Measurements from ENCODE around the gene TSC1.
"Not testable (repeated sequence)": the region's sequence is repeated elsewhere in the genome, so short reads cannot be mapped to it uniquely, and the experiment has no call there.

The TSC1 gene

GRCh38 chr9:132978451-132979131 lies 34.2 kb upstream of the TSC1 start, which contains the start of gene GFI1B:
TSS of gene GFI1B (plus strand) at chr9:132978694. CDS start at chr9:132986679, 7,985 bp downstream.
- DNase-seq, result peak in 1 of 10 donors; percentile 54
- intact Hi-C loops (cut with DNase I), result no loop called here

- no peak for DNase-seq
- intact Hi-C loops (cut with DNase I), result no loop called here
Measured at GRCh38 chr9:132978112-132978450, 33.7 kb upstream of the TSC1 start.

DNA sequence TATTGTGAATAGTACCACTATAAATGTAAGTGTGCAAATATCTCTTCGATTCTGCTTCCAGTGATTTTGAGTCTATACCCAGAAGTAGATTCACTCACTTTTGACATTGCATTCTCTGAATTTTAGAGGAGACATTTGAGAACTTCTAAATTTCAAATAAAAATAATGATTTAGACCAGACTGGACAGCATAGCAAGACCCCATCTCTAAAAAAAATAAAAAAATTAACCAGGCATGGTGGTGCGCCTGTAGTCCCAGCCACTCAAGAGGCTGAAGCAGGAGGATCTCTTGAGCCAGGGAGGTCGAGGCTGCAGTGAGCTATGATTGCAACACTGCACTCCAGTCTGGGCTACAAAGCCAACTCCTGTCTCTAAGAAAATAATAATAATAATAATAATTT lies 32.2 kb upstream of the TSC1 start:
- DNase-seq, result no peak
- intact Hi-C loops (cut with DNase I), result no loop called here

- peak in 1 of 10 donors; percentile 58 for DNase-seq
- intact Hi-C loops (cut with DNase I), result no loop called here
Measured at GRCh38 chr9:132975961-132976360, 31.5 kb upstream of the TSC1 start.

DNA sequence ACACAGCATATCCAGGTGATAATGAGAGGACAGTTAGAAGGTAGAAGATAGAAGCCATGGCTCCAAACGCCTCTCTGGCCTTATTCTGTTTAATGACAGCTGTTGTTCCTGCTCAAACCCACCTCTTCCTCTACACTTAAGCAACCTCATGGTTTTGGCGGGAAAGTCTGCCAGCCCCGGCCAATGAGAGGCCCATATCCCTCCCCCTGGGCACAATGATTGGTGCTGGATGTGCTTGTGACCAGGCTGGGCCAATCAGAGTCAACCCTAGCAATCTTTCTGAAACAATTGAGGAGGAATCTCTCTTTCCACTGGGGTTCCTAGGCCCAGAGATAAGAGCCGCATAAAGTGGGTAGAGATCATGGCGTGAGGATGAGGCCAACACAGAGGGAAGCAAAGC lies 29.3 kb upstream of the TSC1 start:
- intact Hi-C loops (cut with DNase I), result no loop called here
- DNase-seq, result no peak

DNA sequence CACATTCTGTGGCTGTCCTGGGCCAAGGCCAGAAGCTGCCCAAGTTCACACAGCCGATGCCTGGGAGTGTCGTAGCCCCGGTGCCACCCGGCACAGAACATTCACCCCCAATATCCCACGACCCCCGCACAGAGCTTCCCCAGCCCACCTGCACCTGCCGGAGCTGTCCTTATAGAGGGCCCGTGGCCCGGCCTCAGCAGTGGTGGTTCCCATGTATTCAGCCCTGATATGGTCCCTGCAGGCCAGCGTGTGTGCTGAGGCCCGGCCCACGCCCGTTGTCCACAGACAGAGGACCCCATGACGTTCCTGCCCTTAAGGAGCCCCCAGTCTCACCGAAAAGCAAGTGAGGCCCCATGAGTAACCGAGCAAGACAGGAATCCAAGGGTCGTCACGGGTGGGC lies 28.8 kb upstream of the TSC1 start:
- peak in 1 of 10 donors; percentile 74 for DNase-seq
- intact Hi-C loops (cut with DNase I), result no loop called here

- intact Hi-C loops (cut with DNase I), result no loop called here
- DNase-seq, result no peak
Measured at GRCh38 chr9:132970324-132971062, 26.1 kb upstream of the TSC1 start.

DNA sequence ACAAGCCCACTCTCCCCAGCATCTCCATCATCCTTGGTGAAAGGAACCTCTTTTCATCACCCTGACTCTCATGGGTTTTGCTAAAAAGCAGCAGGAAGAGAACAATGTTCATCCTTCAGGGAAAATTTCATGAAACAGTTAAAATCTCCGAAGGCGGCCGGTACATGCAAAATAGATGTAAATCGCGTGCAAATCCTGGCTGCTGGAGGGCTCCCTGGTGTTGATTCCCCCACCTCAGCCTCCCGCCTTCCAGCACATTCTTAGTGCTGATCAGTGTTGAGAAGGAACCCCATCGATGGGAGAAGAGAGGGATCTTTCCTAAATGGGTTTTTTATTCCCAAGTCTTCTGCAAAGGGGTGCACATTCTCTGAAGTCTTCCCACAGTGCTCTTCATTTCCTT lies 25.4 kb upstream of the TSC1 start:
- intact Hi-C loops (cut with DNase I), result no loop called here
- no peak for DNase-seq

DNA sequence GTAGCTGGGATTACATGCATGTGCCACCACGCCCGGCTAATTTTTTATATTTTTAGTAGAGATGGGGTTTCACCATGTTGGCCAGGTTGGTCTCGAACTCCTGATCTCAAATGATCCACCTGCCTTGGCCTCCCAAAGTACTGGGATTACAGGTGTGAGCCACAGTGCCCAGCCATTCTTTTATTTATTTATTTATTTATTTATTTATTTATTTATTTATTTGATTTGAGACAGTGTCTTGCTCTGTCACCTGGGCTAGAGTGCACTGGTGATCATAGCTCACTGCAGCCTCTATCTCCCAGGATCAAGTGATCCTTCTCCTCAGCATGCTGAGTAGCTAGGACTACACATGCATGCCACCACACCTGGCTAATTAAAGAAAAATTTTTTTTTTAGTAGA lies 23.5 kb upstream of the TSC1 start:
- DNase-seq; intact Hi-C loops (cut with DNase I): not testable (repeated sequence)

DNA sequence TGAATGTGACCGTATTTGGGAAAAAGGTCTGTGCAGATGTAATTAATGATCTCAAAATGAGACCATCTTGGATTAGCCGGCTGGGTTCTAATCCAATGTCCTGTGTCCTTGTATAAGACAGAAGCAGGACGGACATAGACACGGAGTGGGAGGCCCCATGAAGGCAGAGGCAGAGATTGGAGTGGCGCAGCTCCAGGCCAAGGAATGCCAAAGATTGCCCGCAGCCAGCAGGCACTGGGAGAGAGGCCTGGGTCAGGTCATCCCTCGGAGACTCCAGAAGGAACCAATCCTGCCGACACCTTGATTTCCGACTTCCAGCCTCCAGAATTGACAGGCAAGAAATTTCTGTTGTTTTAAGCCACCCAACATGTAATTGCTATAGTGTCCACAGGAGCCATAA lies 21.1 kb upstream of the TSC1 start:
- intact Hi-C loops (cut with DNase I), result no loop called here
- DNase-seq, result no peak

DNA sequence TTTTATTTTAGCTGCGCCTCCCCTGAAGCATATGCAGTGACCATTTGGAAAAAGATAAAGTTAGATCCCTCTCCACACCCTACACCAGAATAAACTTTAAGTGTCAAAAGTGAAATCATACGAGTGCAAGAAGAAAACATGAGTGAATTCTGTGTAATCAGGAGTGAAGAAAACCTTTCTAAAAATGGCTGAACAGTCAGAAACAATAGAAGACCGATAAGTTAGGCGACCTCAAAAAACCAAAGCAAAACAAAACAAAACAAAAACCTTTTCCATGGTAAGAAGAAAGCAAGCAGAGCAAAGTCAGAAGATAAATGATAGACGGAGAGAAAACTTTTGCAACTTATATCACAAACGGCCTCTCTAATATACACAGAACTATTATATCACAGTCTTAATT lies 16.6 kb upstream of the TSC1 start:
- intact Hi-C loops (cut with DNase I), result no loop called here
- DNase-seq, result no peak

- DNase-seq, result no peak
- intact Hi-C loops (cut with DNase I), result no loop called here
Measured at GRCh38 chr9:132957805-132958204, 13.4 kb upstream of the TSC1 start.

DNA sequence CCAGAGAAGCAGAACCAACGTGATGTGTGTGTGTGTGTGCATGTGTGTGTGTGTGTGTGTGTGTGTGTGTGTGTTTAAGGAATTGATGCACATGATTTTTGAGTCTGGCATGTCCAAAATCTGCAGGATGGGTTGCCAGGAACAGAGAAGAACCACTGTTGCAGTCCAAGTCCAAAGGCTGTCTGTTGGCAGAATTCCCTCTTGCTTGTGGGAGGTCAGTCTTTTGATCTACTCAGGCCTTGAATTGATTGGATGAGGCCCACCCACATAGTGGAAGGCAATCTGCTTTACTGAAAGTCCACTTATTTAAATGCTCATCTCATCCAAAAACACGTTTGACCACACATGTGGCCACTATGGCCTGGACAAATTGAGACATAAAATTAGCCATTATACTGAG lies 11.4 kb upstream of the TSC1 start:
- no peak for DNase-seq
- intact Hi-C loops (cut with DNase I), result no loop called here

GRCh38 chr9:132955123-132955522 lies 10.7 kb upstream of the TSC1 start:
- DNase-seq, result no peak
- intact Hi-C loops (cut with DNase I), result no loop called here

- DNase-seq, result no peak
Measured at GRCh38 chr9:132949709-132950108, 5.3 kb upstream of the TSC1 start.

DNA sequence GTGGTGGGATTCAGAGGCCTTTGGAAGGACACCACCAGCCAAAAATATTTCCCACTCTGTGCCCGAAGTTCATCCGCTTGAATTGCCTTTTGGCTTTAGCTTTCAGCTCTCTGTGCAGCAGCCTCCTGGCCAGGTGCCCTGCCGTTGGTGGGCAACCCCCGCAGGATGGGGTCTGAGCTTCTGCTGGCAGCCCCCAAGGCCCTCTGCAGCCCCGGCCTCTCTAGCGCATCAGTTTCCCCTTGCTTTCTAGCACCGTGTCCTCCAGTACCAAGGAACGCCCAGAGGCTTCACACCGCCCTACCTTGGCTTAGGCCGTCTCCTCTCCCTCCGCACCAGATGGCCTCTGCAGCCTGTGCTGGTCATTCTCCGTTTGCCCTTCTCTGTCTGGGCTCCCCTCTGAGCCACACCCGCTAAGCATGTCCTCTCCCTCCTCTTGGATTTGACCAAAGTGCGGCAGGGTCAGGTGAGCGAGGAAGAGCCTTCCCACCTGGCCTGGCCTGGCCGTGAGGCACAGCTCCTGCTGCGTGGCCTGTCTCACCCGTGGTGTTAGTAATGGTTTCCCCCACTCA lies 4.2 kb upstream of the TSC1 start:
- intact Hi-C loops (cut with DNase I), result no loop called here
- DNase-seq, result no peak

More at GRCh38 chr9:132949709-132950108, 5.3 kb upstream of the TSC1 start:
- intact Hi-C loops (cut with DNase I), result no loop called here

- DNase-seq, result no peak
- intact Hi-C loops (cut with DNase I), result no loop called here
Measured at GRCh38 chr9:132947756-132948155, 3.3 kb upstream of the TSC1 start.

DNA sequence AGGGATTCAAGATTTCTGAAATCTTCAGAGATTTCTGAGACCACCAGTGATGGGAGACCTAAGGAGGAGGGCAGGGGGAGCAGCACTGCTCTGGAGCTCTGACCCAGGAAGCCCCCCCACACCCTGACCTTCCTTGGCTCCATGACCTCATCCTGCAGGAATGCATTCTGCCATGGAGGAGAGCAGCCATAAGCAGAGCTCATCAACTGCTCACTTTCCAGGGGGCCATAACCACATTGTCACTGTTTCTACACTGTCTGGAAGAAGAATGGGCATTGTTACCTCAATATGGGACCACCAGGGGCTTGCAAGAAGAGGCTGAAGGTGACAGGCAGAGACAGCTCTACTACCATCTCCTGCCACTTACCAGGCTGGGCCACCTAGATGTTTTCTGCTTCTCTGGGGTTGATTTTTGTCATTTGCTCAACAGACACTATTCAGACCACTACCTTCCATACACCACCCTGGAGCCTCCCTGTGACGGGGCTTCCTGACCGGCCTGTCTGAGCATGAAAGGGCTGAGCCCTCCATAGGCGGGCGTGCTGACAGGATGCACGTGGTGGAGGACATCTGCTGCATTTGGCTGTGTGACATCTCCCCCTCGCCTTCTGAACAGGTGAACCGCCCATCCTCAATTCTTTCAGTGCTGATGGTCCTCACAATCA lies 2.3 kb upstream of the TSC1 start:
- intact Hi-C loops (cut with DNase I), result no loop called here
- DNase-seq, result no peak

- intact Hi-C loops (cut with DNase I), result no loop called here
- no peak for DNase-seq
Measured at GRCh38 chr9:132946211-132946610, 1.8 kb upstream of the TSC1 start.

GRCh38 chr9:132945186-132946130 lies 1.0 kb upstream of the TSC1 start:
- DNase-seq, result no peak
- intact Hi-C loops (cut with DNase I), result no loop called here

Data from posterior cingulate gyrus (tissue), 11 donors.